NCI-H1436 (cell line): ENCODE measurements around the gene ATF3.

ENCODE experiments used
- DNase-seq: peaks from one replicate; lab custom pipeline; 2025; lab: John Stamatoyannopoulos, UW

The ATF3 gene

DNA sequence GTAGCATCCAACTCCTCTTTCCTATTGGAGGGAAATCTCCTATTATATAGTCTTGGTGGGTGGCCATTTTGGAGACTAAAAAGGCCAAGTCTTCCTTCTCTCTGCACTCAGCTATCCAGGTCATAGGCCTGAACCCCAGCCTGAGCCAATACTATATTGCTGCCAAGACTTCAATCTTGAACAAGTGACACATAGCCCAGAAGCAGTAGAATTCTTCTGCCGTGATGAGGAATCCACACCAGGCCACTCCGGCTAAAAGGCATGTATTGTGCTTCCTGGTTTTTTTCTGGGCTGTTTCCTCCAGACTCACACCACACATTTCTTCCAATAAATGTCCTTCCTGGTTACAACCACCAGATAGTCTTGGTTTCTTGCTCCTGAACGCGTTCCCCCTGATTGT is 43.0 kb downstream of the ATF3 start:
- no peak for DNase-seq

DNA sequence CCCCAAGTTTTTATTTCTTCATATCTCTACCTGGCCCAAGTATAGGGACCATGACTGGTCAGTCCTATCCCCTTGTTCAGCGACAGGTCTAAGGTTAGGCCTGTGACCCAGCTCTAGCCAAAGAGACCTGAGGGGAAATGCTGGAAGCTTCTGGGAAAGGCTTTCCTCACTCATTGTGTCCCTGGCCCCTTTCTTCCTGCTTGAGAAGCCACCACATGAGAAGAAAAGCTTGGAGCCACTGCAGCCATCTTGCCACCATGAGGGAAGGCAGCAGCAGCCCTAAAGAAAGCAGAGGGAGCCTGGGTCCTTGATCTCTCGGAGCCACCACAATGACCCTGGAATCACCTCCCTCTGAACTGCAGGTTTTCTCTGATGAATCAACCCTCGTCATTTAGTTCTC is 43.4 kb downstream of the ATF3 start:
- DNase-seq = no peak

DNA sequence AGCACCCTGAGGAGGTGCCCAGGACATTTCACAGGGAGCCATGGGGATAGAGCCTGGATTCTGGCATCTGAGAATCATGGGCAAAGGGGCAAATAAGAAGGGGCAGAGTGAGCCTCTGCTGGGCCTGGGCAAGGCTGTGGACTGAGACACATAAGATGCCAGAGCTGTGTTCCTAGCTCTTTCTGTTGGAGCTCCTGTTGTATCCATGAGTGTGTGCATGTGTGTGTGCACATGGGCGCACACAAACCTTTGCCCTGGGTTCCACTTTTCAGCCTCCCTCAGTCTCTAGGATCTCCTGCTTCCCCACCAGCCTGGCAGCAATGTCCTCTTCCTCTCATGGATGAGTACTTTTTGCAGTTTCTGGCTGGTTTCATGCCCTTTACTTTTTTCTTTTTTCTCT is 44.0 kb downstream of the ATF3 start:
- DNase-seq = no peak

DNA sequence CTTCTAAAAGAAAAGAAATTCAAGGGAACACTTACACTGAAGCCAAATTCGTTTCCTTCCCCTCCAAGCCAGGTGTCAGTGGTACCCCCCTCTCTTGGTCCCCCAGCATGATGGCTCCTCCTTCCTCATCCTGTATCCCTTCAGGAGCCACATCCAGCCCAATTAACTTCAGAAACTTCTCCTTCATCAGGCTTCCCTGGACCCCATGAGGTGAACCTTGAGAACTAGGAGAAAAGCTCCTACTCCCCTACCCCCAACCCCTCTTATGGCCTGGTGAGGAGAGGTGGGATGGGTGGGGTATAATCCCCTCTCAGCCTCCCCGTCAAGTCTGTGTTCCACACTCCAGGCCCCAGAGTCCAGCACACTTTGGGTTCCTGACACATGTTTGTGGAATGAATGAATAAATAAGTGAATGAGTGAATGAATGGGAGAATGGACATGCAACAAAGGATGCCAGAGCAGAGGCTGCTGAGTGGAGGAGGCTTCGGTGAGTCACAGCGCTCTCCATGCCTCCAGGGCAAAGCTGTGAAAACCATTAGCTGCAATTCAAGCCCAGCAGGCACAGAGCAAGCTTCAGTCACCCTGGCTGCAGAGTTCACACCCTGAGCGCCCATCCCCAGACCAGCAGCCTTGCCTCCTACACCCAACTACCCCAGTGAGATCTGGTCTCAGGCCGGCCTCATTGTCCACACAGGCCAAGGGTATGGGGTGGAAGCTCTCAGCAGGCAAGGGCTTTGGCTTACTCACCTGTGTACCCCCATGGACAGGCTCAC is 47.3 kb downstream of the ATF3 start:
- no peak for DNase-seq

DNA sequence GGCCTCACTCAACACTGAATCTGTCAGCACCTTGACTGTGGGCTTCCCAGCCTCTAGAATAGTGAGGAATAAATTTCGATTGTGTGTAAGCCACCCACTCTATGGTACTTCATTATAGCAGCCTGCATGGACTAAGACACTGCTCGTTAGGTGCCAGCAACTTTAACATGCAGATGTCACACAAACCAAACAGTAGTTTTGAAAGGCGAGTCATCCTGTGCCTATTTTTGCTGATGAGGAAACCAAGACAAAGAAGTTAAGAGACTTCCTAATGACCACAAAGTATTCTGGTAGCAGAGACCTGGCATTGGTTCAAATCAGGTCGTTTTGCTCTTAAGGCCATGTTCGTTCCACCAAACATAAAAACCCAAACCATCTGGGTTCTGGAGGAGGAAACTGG is 48.2 kb downstream of the ATF3 start:
- no peak for DNase-seq

DNA sequence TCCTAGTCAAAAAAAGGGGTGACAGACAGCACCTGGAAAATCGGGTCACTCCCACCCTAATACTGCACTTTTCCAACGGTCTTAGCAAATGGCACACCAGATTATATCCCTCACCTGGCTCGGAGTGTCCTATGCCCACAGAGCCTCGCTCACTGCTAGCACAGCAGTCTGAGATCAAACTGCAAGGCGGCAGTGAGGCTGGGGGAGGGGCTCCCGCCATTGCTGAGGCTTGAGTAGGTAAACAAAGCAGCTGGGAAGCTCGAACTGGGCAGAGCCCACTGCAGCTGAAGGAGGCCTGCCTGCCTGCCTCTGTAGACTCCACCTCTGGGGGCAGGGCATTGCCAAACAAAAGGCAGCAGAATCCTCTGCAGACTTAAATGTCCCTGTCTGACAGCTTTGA is 49.7 kb downstream of the ATF3 start:
- peak; percentile 23 for DNase-seq

DNA sequence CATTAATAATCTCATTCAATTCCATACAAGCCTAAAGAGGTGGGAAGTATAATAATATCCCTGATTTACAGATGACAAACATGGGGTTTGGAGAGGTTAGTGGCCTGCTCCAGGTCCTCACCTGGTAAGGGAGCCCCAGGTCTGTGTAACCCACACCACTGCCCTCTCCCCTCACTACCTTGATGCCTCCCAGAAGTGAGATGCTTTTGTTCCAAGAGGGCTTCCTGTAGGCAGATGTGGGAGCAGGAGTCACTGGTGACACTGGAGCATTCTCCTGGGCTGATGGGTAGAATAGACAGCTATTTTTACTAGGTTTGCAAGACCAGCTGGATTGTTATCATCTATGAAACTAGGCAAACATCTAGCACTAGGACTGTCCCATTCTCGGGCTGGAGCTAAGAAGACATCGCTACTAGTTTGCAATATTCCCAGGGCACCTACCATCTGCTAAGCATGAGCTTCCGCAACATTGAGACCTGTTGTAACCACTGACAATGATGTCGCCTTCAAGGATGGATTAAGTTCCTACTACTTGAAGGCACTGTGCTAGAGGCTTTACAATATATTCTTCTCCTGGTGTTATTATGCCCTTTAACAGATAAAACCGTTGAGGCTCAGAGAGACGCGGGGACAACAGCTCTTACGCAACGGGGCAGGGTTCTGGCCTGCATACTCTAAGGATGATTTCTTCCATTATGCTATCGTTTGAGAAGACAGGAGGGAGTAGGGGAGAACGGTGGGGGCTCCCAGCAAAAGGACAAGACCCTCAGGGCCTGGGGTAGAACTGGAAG is 56.0 kb downstream of the ATF3 start:
- DNase-seq = no peak

DNA sequence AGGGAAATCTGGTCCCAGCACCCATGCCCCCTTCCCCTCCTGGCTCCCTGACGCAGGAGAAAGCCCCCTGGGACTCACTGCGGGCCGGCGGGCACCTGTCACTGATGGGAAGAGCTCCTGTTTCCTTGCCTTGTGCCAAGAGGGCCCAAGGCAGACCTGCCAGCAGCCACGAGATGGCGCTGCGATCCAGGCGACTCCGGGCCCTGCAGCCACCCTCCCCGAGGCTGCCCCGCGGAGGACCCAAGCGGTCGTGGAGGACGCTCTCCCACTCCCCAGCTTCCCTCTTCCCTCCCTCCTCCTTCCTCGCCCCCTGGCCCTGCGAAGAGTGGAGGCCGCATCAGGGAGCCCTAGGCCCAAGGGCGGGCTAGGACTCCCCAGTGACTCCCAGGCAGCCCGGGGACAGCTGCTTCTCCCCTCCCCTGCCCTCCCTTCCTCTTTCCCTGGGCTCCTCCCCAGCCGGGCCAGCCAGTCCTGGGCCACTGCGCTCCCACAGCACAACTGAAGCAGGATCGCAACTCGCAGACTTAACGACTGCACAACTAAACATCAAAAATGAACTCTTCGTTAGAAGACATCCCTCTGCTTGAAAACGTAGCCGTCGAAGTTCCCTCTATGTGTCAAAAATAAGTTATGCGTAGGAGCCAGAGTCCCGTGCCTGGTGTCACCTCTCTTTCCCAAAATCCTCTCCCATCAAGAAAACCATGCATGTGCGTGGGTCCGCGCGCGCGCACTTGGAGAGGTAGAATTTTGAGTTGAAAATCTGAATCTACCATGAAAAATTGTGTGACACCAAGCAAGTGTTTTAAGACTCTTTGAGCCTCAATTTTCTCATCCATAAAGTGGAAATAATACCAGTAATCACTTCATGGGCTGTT is 56.9 kb downstream of the ATF3 start:
- peak; percentile 96 for DNase-seq

DNA sequence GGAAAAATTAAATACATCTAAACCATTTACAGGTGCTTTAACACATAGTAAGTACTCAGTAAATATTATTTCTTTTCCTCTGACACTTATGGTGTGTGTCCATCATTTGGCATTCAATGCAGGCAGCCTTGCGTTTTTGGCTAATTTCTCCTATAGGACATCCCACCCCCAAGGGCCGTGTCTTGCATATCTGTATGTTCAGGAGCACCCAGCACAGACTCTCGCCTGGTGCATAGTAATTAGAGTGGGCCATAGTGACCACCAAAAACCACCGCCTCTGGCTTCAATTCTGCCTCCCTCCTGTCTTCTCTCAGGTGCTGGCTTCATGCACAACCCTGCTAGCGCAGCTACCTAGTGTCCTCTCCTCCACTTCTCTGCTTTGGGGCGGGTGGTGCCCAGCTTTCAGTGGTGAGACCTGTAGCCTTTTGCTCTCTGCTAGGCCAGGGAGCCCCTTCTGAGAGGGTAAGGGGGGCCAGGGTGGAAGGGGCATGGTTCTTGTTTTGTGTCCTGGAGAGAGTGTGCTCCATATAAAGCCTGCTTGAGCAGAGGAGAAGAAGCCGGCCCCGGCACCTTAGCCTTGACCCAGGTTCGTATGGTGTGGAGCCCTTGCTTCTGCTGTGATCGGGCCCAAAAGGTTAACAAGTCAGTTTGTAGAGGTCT is 57.7 kb downstream of the ATF3 start:
- no peak for DNase-seq

DNA sequence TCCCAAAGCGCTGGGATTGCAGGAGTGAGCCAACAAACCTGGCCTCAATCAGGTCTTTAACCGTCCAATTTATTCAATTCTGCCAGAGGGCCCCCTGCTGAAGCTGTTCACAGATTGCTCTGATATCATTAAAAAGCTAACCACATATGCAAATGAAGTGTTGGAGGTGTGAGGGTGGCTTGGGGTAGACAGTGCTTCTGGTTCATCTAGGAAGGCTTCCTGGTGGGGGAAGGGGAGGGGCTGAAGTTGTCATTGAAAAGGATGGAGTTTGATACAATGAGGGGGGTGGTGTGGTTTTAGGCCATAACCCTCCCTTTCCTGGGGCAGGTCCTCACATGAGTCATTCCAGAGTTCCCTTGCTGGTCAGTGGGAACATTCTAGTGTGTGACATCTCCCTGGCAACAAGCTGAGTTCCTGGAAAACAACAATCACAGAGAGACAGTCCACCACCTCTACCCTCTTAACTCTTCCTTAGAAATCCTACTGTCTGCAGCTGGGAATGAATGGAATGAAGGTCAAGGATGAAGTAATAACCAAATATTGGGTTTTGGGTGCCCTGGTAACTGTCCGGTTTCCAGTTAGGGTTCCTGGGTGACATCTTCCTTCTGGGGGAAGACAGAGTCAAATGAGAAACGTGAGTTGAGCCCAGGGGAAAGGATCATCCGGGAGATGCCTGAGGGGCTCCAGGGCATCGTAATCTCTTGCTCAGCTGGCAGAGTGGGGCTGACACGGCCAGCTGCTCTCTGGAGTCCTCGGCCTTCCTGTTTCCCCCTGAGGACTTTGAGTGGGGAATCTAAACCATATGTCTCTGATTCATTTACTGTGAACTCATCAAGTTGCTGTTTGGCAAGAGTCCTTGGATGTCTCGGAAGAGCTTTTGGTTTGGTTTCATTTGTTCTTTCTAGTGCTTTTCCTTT is 58.9 kb downstream of the ATF3 start:
- DNase-seq = no peak

DNA sequence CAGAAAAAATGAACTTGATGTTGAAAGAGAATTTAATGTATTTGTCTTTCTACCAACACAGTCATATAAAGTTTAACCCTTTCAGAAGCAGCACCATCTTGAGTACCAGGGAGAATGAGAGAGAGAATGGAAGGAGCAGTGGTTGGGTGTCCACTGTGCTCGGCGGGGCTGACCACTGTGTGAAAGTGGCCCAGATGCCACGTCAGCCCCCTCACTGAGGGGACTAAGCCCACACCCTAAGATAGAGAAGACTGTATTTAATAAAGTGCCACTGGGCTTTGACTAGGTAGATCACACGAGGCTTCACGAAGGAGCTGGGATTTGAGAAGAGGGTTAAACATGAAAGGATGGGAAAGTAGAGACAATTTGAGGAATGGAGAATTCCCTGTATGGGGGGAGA is 59.9 kb downstream of the ATF3 start:
- no peak for DNase-seq

DNA sequence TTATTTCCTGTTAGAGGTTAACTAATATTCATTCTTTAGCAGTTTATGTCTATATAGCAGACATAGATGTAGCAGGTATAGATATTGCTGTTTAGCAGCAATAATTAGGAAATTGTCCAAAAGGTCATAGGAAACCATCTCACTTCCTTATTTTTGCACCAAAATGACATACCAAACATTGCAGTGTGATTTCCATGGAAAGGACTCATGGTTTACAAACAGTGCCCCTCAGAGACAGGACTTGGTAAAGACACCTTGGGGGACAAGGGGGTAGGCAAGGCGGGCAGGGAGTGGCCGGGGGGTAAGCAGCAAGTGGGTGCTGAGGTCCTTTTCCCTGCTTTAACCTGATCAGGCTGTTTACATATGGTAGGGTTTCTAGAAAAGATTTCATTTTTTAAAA is 60.5 kb downstream of the ATF3 start:
- peak; percentile 27 for DNase-seq

DNA sequence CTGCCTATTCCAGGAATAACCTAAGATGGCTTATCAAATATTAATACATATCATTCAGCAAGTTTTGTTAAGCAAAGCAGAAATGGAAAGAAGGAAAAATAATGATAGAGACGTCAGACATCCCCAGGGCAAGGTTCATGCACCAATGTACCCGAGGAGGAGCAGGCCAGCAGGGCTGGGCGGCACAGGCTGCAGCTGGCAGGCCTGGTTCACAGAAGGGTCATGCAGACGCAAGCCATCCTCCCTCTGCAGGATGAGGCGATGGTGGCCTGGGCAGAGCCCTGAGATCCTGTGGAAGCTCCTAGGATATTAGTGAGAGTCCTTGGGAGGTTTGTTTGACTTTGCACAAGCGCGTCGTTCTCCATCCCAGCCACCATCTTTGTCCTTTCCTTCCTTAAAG is 61.0 kb downstream of the ATF3 start:
- DNase-seq = no peak

DNA sequence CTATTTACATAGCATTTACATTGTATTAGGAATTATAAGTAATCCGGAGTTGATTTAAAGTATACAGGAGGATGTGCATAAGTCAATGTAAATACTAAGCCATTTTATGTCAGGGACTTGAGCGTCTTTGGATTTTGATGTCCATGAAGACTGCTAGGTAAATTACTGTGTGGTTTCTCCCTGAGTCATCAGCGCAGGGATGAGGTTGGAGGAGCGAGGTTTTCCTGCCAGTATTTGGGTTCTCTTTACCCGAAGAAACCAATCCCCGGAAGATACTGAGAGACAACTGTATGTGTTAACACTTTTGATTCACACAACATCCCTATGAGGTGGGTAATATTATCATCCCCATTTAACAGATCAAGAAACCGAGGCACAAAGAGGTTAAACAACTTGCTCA is 61.7 kb downstream of the ATF3 start:
- no peak for DNase-seq
